NCI-H2227 (cell line): ENCODE measurements around the gene PIMREG.
"Not testable (repeated sequence)": the region's sequence is repeated elsewhere in the genome, so short reads cannot be mapped to it uniquely, and the experiment has no call there.

ENCODE experiments used
- DNase-seq: peaks from one replicate; lab custom pipeline; 2025; ENCODE audit not compliant: unreplicated experiment; lab: John Stamatoyannopoulos, UW

The PIMREG gene

GRCh38 chr17:6476076-6476809 is 32.0 kb downstream of the PIMREG start:
- no peak for DNase-seq

- DNase-seq, result peak; percentile 25
These were observed 32.5 kb downstream of the PIMREG start for GRCh38 chr17:6476810-6477179.

GRCh38 chr17:6477831-6478383 is 33.7 kb downstream of the PIMREG start:
- no peak for DNase-seq

GRCh38 chr17:6478486-6478885 is 34.2 kb downstream of the PIMREG start:
- no peak for DNase-seq

- DNase-seq, result no peak
These were observed 35.5 kb downstream of the PIMREG start for GRCh38 chr17:6479622-6480302.

GRCh38 chr17:6480303-6480675 is 36.0 kb downstream of the PIMREG start:
- no peak for DNase-seq

GRCh38 chr17:6482105-6482455 is 37.8 kb downstream of the PIMREG start:
- no peak for DNase-seq

GRCh38 chr17:6482796-6483195 is 38.5 kb downstream of the PIMREG start:
- DNase-seq, result not testable (repeated sequence)

- DNase-seq, result no peak
These were observed 39.3 kb downstream of the PIMREG start for GRCh38 chr17:6483507-6483906.

GRCh38 chr17:6485646-6486412 is 41.6 kb downstream of the PIMREG start:
- DNase-seq, result no peak

- DNase-seq, result no peak
These were observed 43.2 kb downstream of the PIMREG start for GRCh38 chr17:6487251-6488007.

GRCh38 chr17:6488008-6488539 is 43.8 kb downstream of the PIMREG start:
- no peak for DNase-seq

- no peak for DNase-seq
These were observed 44.8 kb downstream of the PIMREG start for GRCh38 chr17:6489016-6489550.

GRCh38 chr17:6491071-6491700 is 46.9 kb downstream of the PIMREG start:
- DNase-seq, result no peak

- DNase-seq, result no peak
These were observed 48.8 kb downstream of the PIMREG start for GRCh38 chr17:6492892-6493674.

- DNase-seq, result no peak
These were observed 50.1 kb downstream of the PIMREG start for GRCh38 chr17:6494239-6494941.

GRCh38 chr17:6495450-6496115 is 51.3 kb downstream of the PIMREG start:
- no peak for DNase-seq

- DNase-seq, result peak; percentile 10
These were observed 51.8 kb downstream of the PIMREG start for GRCh38 chr17:6496116-6496481.
